DMS 273 (cell line): Measurements from ENCODE around the gene ZEB1.

ENCODE experiments used
- DNase-seq: peaks from one replicate; lab custom pipeline; 2025; ENCODE audit not compliant: unreplicated experiment; lab: John Stamatoyannopoulos, UW

ZEB1 gene

DNA sequence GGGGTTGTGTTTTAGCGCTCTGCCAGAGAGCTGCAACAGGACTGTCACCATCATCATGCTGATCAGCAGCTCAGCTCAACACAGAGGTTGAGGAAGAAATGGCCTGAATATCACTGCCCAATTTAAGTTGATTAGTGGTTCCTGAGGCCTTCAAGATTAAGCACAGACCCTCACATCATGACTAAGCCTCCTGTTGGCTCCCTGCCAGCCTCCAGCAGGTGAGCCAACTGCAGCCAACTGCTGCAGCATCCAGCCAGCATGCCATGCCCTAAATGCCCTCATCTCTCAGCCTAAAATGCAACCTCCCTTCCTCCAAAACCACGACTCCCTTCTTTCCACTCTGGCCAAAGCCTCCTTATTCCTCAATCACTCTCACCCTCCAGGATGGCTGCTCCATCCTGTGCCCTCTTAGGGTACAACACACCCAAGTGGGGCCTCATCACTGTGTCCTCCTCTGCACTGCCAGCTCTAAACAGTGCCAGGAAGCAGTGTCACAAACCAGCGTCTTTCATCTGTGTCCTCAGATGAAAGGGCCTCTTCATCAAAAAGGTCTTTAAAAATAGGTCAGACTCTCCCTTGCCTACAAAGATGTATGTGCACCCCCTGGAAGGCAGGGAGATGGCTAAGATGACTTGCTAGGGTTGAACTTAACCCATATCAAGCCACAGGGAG lies 259.3 kb downstream of the ZEB1 start:
- DNase-seq: peak; percentile 46

DNA sequence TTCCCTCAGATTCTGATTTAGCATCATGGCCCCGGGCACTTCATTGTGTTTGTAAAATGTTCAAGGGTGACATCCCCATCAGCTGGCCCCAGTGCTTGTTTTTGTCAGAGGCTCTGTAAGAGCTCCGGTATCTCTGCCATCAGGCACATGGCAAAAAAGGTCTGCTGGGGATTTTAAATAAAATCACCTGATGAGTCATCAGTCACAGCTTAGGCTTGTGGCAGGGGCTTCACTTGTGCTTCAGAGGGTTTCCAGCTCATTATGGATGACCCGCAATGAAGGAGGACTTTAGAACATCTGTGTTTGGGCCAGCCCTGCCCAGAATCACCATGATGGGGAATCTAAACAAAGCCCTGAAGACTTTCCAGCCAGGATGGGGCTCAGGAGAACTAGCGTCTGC lies 259.9 kb downstream of the ZEB1 start:
- no peak for DNase-seq
